HG03196 (cell line): Measurements from ENCODE around the gene TMED8.
"Not testable (repeated sequence)": the region's sequence is repeated elsewhere in the genome, so short reads cannot be mapped to it uniquely, and the experiment has no call there.

Source experiments
- ATAC-seq: cut with Tn5 transposase; IDR thresholded peaks from one replicate; pipeline ENCODE4 v1.9.1; 2021; ENCODE audit not compliant: unreplicated experiment

Gene TMED8

DNA sequence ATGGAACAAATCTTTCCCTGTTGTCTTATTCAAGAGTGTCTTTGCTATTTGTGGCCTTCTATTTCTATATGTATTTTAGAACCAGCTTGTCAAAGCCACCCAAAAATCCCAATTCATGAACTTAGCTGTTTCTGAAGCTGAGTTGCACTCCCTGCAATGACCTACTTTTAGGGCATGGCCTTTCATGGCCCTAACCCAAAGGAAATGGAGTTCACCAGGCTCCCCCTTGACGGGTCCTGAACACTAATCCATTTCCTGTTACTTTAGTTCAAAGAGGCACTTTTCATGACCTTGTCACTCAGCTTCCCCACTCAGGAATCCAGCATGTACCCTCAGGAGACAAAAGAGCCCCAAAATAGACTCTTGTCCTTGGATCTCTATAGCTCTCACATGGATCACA, 7.6 kb downstream of the TMED8 start:
- no peak for ATAC-seq

GRCh38 chr14:77364146-77364545, 12.7 kb downstream of the TMED8 start:
- peak; percentile 49 for ATAC-seq

DNA sequence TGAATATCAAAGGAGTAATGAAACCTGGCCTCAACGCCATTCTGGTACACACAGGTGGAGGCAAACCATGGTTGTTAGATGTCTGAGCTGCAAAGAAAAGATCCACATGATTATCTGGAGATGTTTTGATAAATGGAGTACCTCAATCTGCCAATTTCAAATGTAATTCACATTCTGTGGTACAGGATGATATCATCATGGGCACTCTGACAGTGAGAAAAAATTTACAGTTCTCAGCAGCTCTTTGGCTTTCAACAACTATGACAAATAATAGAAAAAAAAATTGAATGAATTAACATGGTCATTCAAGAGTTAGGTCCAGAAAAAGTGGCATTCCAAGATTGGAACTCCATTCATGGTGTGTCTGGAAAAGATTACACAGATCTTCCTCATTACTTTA, 17.3 kb downstream of the TMED8 start:
- ATAC-seq = no peak

- ATAC-seq = no peak
These were observed 20.0 kb downstream of the TMED8 start for GRCh38 chr14:77356899-77357298.

- ATAC-seq = no peak
These were observed 21.1 kb downstream of the TMED8 start for GRCh38 chr14:77355811-77356210.

GRCh38 chr14:77353469-77354141, 23.3 kb downstream of the TMED8 start:
- ATAC-seq = no peak

DNA sequence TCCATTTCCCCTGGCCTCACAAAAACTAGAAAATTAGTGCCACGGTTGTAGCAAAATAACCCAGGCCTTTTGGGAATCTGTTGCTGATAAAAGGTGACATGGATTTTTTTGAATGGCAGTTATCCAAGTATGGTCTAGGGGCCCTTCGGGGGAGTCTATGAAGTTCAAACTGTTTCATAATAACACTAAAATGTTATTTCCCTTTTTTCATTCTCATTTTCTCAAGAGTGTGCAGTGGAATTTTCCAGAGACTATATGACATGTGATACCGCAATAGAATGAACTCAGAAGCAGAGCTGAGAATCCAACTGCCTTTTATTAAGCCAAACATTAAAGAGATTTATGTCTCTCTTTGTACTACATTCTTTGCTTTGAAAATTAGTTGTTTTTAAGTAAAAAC, 29.1 kb downstream of the TMED8 start:
- ATAC-seq = no peak

- no peak for ATAC-seq
These were observed 30.4 kb downstream of the TMED8 start for GRCh38 chr14:77346495-77346894.

DNA sequence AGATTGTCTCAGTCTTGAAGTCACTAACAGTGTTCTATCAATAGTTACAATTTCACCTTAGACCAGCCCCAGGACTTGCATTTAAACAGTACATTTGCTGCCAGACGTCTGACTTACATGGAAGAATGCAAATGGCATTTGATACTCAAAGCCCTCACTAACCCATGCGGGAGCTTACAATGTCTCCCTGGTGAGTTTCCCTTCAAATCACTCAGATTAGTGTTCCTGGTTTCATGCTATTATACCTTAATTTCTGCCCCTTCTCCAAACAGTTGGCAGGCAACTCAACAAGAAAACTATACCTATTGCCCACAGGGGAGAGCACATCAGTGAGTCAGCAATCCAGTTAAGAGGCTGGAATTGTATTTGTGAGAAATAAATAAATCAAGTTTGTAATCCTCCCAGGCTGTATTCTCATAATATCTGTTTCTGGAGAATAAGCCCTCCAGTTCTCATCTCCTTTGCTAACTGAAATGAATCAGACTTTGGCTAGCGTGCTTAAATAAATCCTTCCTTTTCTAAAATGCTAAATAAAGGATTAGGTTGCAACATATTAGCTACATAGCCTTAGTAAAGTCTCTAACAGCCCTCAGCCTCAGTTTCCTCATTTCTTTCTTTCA, 32.4 kb downstream of the TMED8 start:
- ATAC-seq = no peak

GRCh38 chr14:77343662-77344061, 33.2 kb downstream of the TMED8 start:
- ATAC-seq = no peak

DNA sequence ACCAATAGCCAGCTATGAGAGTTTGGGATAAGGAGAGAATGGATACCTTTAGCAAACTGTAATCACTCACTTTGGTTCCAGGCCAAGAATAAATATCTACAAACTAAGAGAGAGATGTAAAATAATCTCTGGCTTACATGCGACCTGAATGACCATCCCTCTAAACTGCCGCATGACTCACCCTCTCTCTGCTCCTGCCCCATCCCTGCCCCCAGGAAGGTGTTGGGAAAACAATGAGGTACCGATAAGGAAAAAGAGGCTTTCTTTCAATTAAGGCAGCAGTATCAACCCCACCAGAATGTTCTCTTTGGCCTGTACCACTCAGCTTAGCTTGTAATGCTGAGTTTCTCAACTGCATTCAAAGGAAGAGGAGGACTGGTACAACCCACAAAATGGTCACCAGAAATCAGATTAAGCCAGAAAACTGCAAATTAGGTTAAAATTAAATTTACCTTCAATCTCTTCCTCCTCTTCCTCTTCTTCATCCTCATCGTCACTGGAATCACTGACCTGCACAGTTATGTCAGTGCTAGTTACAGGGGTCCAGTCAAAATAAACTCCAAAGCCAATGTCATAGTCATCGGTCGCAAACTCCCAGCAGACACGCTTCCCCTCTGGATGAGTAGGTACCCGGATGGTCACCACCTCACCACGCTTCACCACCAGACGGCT, 34.0 kb downstream of the TMED8 start:
- ATAC-seq = no peak

- no peak for ATAC-seq
These were observed 36.5 kb downstream of the TMED8 start for GRCh38 chr14:77340389-77340788.

DNA sequence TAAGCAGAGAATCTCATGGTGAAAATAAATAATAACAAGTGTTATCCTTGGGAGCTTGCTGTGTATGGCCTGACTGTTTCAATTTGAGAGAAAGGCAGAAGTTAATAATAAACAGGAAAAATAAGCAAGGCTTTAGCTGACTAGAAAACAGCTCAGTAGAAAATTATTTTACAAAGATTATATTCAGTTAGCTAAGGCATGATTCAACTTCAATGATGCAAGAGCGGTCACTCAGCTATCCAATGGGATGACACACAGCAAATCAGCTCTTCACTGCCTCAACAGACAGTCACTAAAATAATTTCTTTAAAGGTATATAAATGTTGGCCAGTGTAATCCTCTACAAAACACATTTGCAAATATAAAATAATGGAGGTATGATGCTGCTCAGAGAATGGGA, 37.5 kb downstream of the TMED8 start:
- no peak for ATAC-seq

GRCh38 chr14:77338302-77338701, 38.6 kb downstream of the TMED8 start:
- ATAC-seq = no peak

GRCh38 chr14:77337880-77338279, 39.0 kb downstream of the TMED8 start:
- no peak for ATAC-seq

- not testable (repeated sequence) for ATAC-seq
These were observed 39.6 kb downstream of the TMED8 start for GRCh38 chr14:77337255-77337654.

DNA sequence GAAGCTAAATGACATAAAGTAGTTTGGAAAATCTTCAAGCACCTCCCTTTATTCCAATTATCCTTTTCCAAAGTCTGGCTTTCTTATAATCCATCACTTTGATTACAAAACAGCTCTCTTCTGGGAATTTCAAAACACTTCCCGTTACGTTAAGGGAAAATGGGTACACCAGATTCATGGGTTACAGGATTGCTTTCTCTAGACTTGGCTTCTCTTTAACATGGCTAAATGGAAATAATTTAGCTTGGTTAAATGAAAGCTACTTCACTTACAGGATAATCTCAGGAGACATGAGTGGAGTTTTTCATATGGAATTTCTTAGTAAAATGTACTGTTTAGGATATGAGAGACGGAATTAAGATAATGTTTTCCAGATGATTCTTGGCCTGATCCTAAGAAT, 41.3 kb downstream of the TMED8 start:
- no peak for ATAC-seq

- no peak for ATAC-seq
These were observed 47.0 kb downstream of the TMED8 start for GRCh38 chr14:77329872-77330271.

DNA sequence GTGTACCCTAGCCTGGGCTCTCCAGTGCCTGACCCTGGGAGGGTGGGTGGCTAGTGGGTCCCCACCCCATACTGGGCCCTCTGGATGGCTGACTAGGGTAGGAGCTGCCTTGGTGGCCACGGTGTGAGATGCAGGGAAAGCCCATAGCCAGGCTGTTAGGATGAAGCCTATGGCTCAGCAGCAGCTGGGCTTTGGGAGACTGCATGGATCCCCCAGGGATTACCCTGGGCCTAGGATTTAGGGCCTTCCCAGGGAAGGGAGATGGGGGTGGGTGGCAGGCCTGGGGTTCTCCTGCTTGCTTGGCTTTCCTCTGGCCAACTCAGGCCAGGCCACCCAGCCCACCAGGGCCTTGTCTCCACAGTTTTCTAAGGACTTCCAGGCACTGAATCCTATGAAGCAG, 49.8 kb downstream of the TMED8 start:
- ATAC-seq = no peak

- no peak for ATAC-seq
These were observed 51.2 kb downstream of the TMED8 start for GRCh38 chr14:77325746-77326094.

GRCh38 chr14:77324816-77325745, 51.8 kb downstream of the TMED8 start:
- ATAC-seq = no peak
